H1 (cell line): ENCODE results near the gene NXN. TPM values are rescaled to one million over a fixed set of nuclear protein-coding genes. Genes with fewer than 3 reads are reported as not detected.

Experiments used
- CTCF ChIA-PET: fragments of 300-600 bp; sonication (Branson Sonifier 250); formaldehyde crosslinking; loops from one replicate; lab custom pipeline; 2021; ENCODE audit not compliant: partially characterized antibody; lab: Charles Lee
- POLR2A ChIA-PET: fragments of 300-600 bp; sonication (Branson Sonifier 250); formaldehyde crosslinking; loops from one replicate; lab custom pipeline; 2021; ENCODE audit warnings: inconsistent platforms; ENCODE audit not compliant: partially characterized antibody; lab: Charles Lee
- DNase-seq, 2 experiments: peaks; one replicate each; pipeline versions ENCODE4 v3.0.0 to v3.0.0-alpha.2; 2010 to 2022; ENCODE audit warnings: low spot score in 2 of 2, low read depth in 1 of 2, mixed read lengths in 1 of 2
- FAIRE-seq: peaks from 2 replicates; lab custom pipeline; 2011; peaks lifted over from hg19 to GRCh38; lab: Jason Lieb, UNC
- H2AFZ ChIP-seq: 2 replicates; pipeline ENCODE4 v1.8.1; 2012; ENCODE audit warnings: low read length, inconsistent platforms
- H2AK5ac ChIP-seq: 2 replicates; pipeline ENCODE4 v1.6.1; 2013; ENCODE audit warnings: low read depth, low read length
- H2BK120ac ChIP-seq: replicated peaks from 2 replicates; pipeline ENCODE3; 2013; ENCODE audit warnings: low read depth, low read length, inconsistent platforms
- H2BK12ac ChIP-seq: 2 replicates; pipeline ENCODE4 v1.6.1; 2013; ENCODE audit warnings: low read depth, low read length
- H2BK15ac ChIP-seq: 2 replicates; pipeline ENCODE4 v1.6.1; 2013; ENCODE audit warnings: low read length
- H2BK20ac ChIP-seq: 2 replicates; pipeline ENCODE4 v1.6.1; 2013; ENCODE audit warnings: low read length
- H2BK5ac ChIP-seq: 2 replicates; pipeline ENCODE4 v1.6.1; 2013; ENCODE audit warnings: low read depth, low read length
- H3K14ac ChIP-seq: 2 replicates; pipeline ENCODE4 v1.6.1; 2013; ENCODE audit warnings: inconsistent platforms; ENCODE audit not compliant: insufficient read length
- H3K18ac ChIP-seq: 2 replicates; pipeline ENCODE4 v1.6.1; 2013; ENCODE audit warnings: low read length; ENCODE audit errors: extremely low read depth
- H3K23ac ChIP-seq: 2 replicates; pipeline ENCODE4 v1.6.1; 2013; ENCODE audit warnings: inconsistent platforms; ENCODE audit not compliant: insufficient read length
- H3K23me2 ChIP-seq: 2 replicates; pipeline ENCODE4 v1.6.1; 2013; ENCODE audit warnings: low read depth, low read length
- H3K27ac ChIP-seq: 2 replicates; pipeline ENCODE4 v1.6.1; 2011; ENCODE audit warnings: low read depth, low read length, inconsistent platforms
- H3K27me3 ChIP-seq, 4 experiments: replicated peaks in 1 of 4; 1 replicate in 1 of 4; 2 replicates in 3 of 4; pipeline versions ENCODE4 v1.6.1 to v1.8.1; 2011 to 2013; ENCODE audit warnings: low read length in 3 of 4, mild to moderate bottlenecking in 3 of 4, inconsistent platforms in 2 of 4, mixed read lengths in 2 of 4, moderate library complexity in 1 of 4; ENCODE audit not compliant: control insufficient read depth in 3 of 4, insufficient read depth in 3 of 4; ENCODE audit errors: extremely low read depth in 1 of 4
- H3K36me3 ChIP-seq, 4 experiments: 2 replicates each; pipeline versions ENCODE4 v1.6.1 to v1.8.1; 2011 to 2013; ENCODE audit warnings: mild to moderate bottlenecking in 4 of 4, low read length in 3 of 4, moderate library complexity in 2 of 4, control low read depth in 1 of 4, inconsistent platforms in 1 of 4; ENCODE audit not compliant: insufficient read depth in 4 of 4, control insufficient read depth in 2 of 4
- H3K4ac ChIP-seq: replicated peaks from 2 replicates; pipeline ENCODE3; 2013; ENCODE audit warnings: low read length, low read depth, mixed read lengths, inconsistent platforms; ENCODE audit not compliant: insufficient read length
- H3K4me1 ChIP-seq, 4 experiments: replicated peaks in 1 of 4; 1 replicate in 1 of 4; 2 replicates in 3 of 4; pipeline versions ENCODE4 v1.6.1 to v1.8.1; 2011 to 2013; ENCODE audit warnings: low read length in 3 of 4, inconsistent platforms in 2 of 4, mixed read lengths in 1 of 4; ENCODE audit not compliant: insufficient read depth in 4 of 4, control insufficient read depth in 3 of 4
- H3K4me2 ChIP-seq, 2 experiments: 2 replicates each; pipeline versions ENCODE4 v1.6.1 to v1.8.1; 2011 to 2013; ENCODE audit warnings: low read depth in 2 of 2, low read length in 2 of 2, control low read depth in 1 of 2, inconsistent platforms in 1 of 2, mild to moderate bottlenecking in 1 of 2; ENCODE audit not compliant: insufficient read depth in 1 of 2
- H3K4me3 ChIP-seq, 4 experiments: fragments of 200-600, 300-600 bp in 1 of 4; sonication (generic), shearing (Covaris generic), sonication (Bioruptor Twin) in 1 of 4; 2 replicates each; pipeline versions ENCODE4 v1.5.1 to v1.8.1; 2011 to 2016; ENCODE audit warnings: low read length in 4 of 4, low read depth in 3 of 4, control low read depth in 2 of 4, inconsistent platforms in 2 of 4, mild to moderate bottlenecking in 2 of 4, mixed read lengths in 1 of 4, moderate library complexity in 1 of 4; ENCODE audit not compliant: insufficient read depth in 2 of 4; ENCODE audit errors: extremely low read depth in 1 of 4
- H3K56ac ChIP-seq: replicated peaks from 2 replicates; pipeline ENCODE3; 2013; ENCODE audit warnings: low read depth, mild to moderate bottlenecking, mixed read lengths, low read length, inconsistent platforms; ENCODE audit not compliant: insufficient read length
- H3K79me1 ChIP-seq: 2 replicates; pipeline ENCODE4 v1.6.1; 2013; ENCODE audit warnings: low read depth, low read length, control low read depth
- H3K79me2 ChIP-seq, 2 experiments: 2 replicates each; pipeline versions ENCODE4 v1.6.1 to v1.8.1; 2012 to 2013; ENCODE audit warnings: low read length in 2 of 2, mild to moderate bottlenecking in 2 of 2, inconsistent platforms in 1 of 2; ENCODE audit not compliant: insufficient read depth in 2 of 2, control insufficient read depth in 1 of 2
- H3K9ac ChIP-seq, 4 experiments: replicated peaks in 1 of 4; 1 replicate in 1 of 4; 2 replicates in 3 of 4; pipeline versions ENCODE4 v1.6.1 to v1.8.1; 2011 to 2013; ENCODE audit warnings: low read depth in 3 of 4, low read length in 3 of 4, control low read depth in 2 of 4, mild to moderate bottlenecking in 2 of 4, moderate library complexity in 2 of 4, inconsistent platforms in 1 of 4; ENCODE audit errors: extremely low read depth in 1 of 4
- H3K9me3 ChIP-seq, 2 experiments: 2 replicates each; pipeline versions ENCODE4 v1.6.1 to v1.8.1; 2012 to 2013; ENCODE audit warnings: mild to moderate bottlenecking in 2 of 2, moderate library complexity in 2 of 2, control low read depth in 1 of 2, inconsistent platforms in 1 of 2, low read depth in 1 of 2, low read length in 1 of 2, mixed read lengths in 1 of 2; ENCODE audit not compliant: insufficient read depth in 2 of 2
- H4K20me1 ChIP-seq, 2 experiments: replicated peaks in 1 of 2; 2 replicates each; pipeline versions ENCODE3 to v1.8.1; 2011 to 2013; ENCODE audit warnings: inconsistent platforms in 2 of 2, low read length in 2 of 2, mild to moderate bottlenecking in 1 of 2; ENCODE audit not compliant: insufficient read depth in 2 of 2, control insufficient read depth in 1 of 2
- H4K5ac ChIP-seq: 2 replicates; pipeline ENCODE4 v1.6.1; 2013; ENCODE audit warnings: low read length, low read depth, mixed read lengths, inconsistent platforms; ENCODE audit not compliant: insufficient read length
- H4K8ac ChIP-seq: 2 replicates; pipeline ENCODE4 v1.8.0; 2013; ENCODE audit warnings: mild to moderate bottlenecking, moderate library complexity, low read length, inconsistent platforms; ENCODE audit not compliant: insufficient read depth; ENCODE audit errors: extremely low read depth
- H4K91ac ChIP-seq: replicated peaks from 2 replicates; pipeline ENCODE3; 2013; ENCODE audit warnings: low read length, mixed read lengths, inconsistent platforms; ENCODE audit not compliant: insufficient read length
- GABPA ChIP-seq: IDR thresholded peaks from 2 replicates; pipeline ENCODE4 v1.6.1; 2011; ENCODE audit warnings: mild to moderate bottlenecking, low read length, moderate library complexity, borderline replicate concordance; ENCODE audit not compliant: insufficient read depth
- HDAC2 ChIP-seq, 2 experiments: fragments of 300-600 bp in 1 of 2; sonication (generic) in 1 of 2; IDR thresholded peaks; 2 replicates each; pipeline ENCODE4 v1.6.1; 2011 to 2012; ENCODE audit warnings: low read depth in 2 of 2, low read length in 2 of 2, mild to moderate bottlenecking in 2 of 2, moderate library complexity in 2 of 2, borderline replicate concordance in 1 of 2, inconsistent platforms in 1 of 2
- KDM1A ChIP-seq: fragments of 200-600, 300-600 bp; sonication (generic); IDR thresholded peaks from 2 replicates; pipeline ENCODE4 v1.7.1; 2016; ENCODE audit warnings: mild to moderate bottlenecking, low read length, borderline replicate concordance
- SRF ChIP-seq: IDR thresholded peaks from 2 replicates; pipeline ENCODE4 v1.6.1; 2011; ENCODE audit warnings: mild to moderate bottlenecking, low read depth, low read length, moderate library complexity
- TAF1 ChIP-seq: IDR thresholded peaks from 2 replicates; pipeline ENCODE4 v1.6.1; 2011; ENCODE audit warnings: mild to moderate bottlenecking, low read depth, low read length
- TAF7 ChIP-seq: optimal IDR thresholded peaks from 2 replicates; pipeline ENCODE3; 2011; ENCODE audit warnings: low read depth, mild to moderate bottlenecking, inconsistent platforms, low read length, moderate library complexity, borderline replicate concordance
- WGBS, 2 experiments: shearing (Covaris generic) in 1 of 2; methylation state at CpG; one replicate each; pipeline versions ENCODE4 v1.1.6 to v1.1.7; 2013 to 2015; ENCODE audit warnings: low lambda C conversion rate in 2 of 2, mixed read lengths in 2 of 2, inconsistent platforms in 1 of 2, low coverage in 1 of 2, missing lambda C conversion rate in 1 of 2; ENCODE audit not compliant: insufficient replicate concordance in 2 of 2, insufficient coverage in 1 of 2, insufficient read length in 1 of 2; ENCODE audit errors: extremely low coverage in 1 of 2, missing lambda C conversion rate in 1 of 2; 5-methylcytosine and 5-hydroxymethylcytosine counted together
- polyA plus RNA-seq, 7 experiments: library from polyadenylated mRNA; depleted of rRNA in 3 of 7; stranded (reverse) in 5 of 7; unstranded in 2 of 7; fragments of >200 nt in 5 of 7; fragments of 200-250 nt in 2 of 7; gene quantifications; 1 replicate in 5 of 7; 2 replicates in 1 of 7; 4 replicates in 1 of 7; pipeline versions ENCODE4 v1.2.1 to v1.2.3, GENCODE V29; 2011 to 2013; ENCODE audit warnings: missing spikeins in 2 of 7, mixed read lengths in 2 of 7
- total RNA-seq: library from RNA; stranded (reverse); fragmentation: NEBNext Ultra II Directional; extraction: Animal tissue kit (Norgen Biotek cat#: 25700); gene quantifications from 2 replicates; pipeline ENCODE4 v1.2.1, GENCODE V29; 2021
- TF ChIP-seq, protein P1 (sequence below): IDR thresholded peaks from 2 replicates; pipeline ENCODE4 v1.6.1; 2012; ENCODE audit warnings: inconsistent platforms

The NXN gene
- total and polyA plus RNA-seq, 2 of the 8 experiments (the other 6 are each of a cell fraction or from before 2014, with no cell fraction given), result 94.1 to 107 TPM

DNA sequence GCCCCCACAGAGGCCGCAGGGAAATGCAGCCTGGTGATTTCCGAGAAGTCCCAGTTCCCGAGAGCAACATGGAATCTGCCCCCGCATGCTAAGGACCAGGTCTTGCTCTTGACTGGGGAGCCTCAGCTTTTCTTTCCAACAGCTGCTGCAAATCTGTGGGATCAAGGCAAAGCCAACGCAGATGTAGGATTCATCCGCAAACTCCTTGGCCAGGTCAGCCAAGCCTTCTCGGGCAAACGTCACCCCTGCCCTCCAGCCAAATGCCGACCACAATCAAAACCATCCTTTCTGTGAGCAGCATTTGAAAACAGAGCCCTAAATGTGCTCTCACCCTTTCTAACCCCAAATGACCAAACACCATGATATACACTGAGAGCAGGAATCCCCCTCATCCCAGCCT lies 143.4 kb downstream of the NXN start:
- Histone ChIP-seq H3K18ac (no peak overlapping the region), H2BK120ac (no peak overlapping the region), H3K4ac (no peak overlapping the region), H3K27ac (no peak overlapping the region), H3K14ac (no peak overlapping the region), H2AK5ac (no peak overlapping the region), H3K23me2 (no peaks in the 10 kb centered on the region), H3K79me1 (peaks cover 14% of the 10 kb centered on the region), H4K8ac (no peak overlapping the region), H3K9me3 (peaks cover 0 to under 1% of the 10 kb centered on the region in 2 experiments; a peak in 1 of 4 replicates), H2BK20ac (no peak overlapping the region), H4K91ac (no peak overlapping the region), H3K4me3 (no peak overlapping the region), H3K4me1 (peaks cover 0 to 3% (median 0%) of the 10 kb centered on the region in 4 experiments; a peak in 3 of 7 replicates), H2BK5ac (peak overlapping the region; percentile 52), H4K20me1 (peaks cover 0 to 6% of the 10 kb centered on the region in 2 experiments), H3K56ac (no peak overlapping the region), H2AFZ (no peak overlapping the region), H3K36me3 (no peaks in the 10 kb centered on the region), H3K23ac (no peak overlapping the region), H2BK12ac (peak overlapping the region; percentile 60; the same call in 1 of the 2 replicates), H4K5ac (no peak overlapping the region), H2BK15ac (no peak overlapping the region), H3K27me3 (no peaks in the 10 kb centered on the region), H3K4me2 (no peak overlapping the region), H3K9ac (no peak overlapping the region), H3K79me2 (peaks cover 0 to 43% of the 10 kb centered on the region in 2 experiments; a peak in 2 of 4 replicates)
- FAIRE-seq (no peak), DNase-seq (no peak)
- no peak for TF ChIP-seq HDAC2 (IDR thresholded peaks at IDR 0.05; ENCODE audit: borderline replicate concordance in 1 of 2, low read depth in 2 of 2, low read length in 2 of 2)
- TF ChIP-seq TAF7, result no peak
- no peak for TF ChIP-seq SRF
- no peak for TF ChIP-seq TAF1
- no peak for TF ChIP-seq GABPA
- TF ChIP-seq KDM1A, result no peak
- TF ChIP-seq, protein P1, sequence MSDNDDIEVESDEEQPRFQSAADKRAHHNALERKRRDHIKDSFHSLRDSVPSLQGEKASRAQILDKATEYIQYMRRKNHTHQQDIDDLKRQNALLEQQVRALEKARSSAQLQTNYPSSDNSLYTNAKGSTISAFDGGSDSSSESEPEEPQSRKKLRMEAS, result no peak
- ChIA-PET POLR2A (interaction anchor here (1.2 kb wide), 1 partner anchor 24 kb away, joined by 3 read pairs; no protein-coding TSS in a partner anchor), CTCF (interaction anchor here (5.2 kb wide), 1 partner anchor 145 kb away, joined by 20 read pairs; the partner anchor contains the start of gene NXN)
- WGBS, 2 experiments, result 94% methylated on average over 9 of the region's 9 CpGs; no CpG with 5 or more reads in 1 of the 2 experiments
